ENCODE data around the gene COX7A1.

The COX7A1 gene

GRCh38 chr19:36152019-36152351, 262 bp downstream of the COX7A1 start:
- H3K4me3 ChIP-seq (ENCODE audit: low read depth, low read length) = no peak overlapping the region
- TF ChIP-seq MYC (IDR thresholded peaks at IDR 0.05; ENCODE audit: low read depth, low read length) (no peak), MAX (IDR thresholded peaks at IDR 0.05; ENCODE audit: low read depth, low read length) (no peak), POLR2A (IDR thresholded peaks at IDR 0.05; ENCODE audit: extremely low read depth, insufficient read length) (no peak), CTCF (IDR thresholded peaks at IDR 0.05; ENCODE audit: low read depth, low read length) (no peak)
- no peak for DNase-seq (ENCODE audit: low read depth)

- TF ChIP-seq MYC (IDR thresholded peaks at IDR 0.05; ENCODE audit: low read depth, low read length) (no peak), MAX (IDR thresholded peaks at IDR 0.05; ENCODE audit: low read depth, low read length) (no peak), CTCF (IDR thresholded peaks at IDR 0.05; ENCODE audit: low read depth, low read length) (no peak), POLR2A (IDR thresholded peaks at IDR 0.05; ENCODE audit: extremely low read depth, insufficient read length) (no peak)
- no peak overlapping the region for H3K4me3 ChIP-seq (ENCODE audit: low read depth, low read length)
- DNase-seq (ENCODE audit: low read depth) = no peak
These were observed 866 bp downstream of the COX7A1 start for GRCh38 chr19:36151144-36152018.

GRCh38 chr19:36150586-36150985, 1.7 kb downstream of the COX7A1 start:
- no peak overlapping the region for H3K4me3 ChIP-seq (ENCODE audit: low read depth, low read length)
- TF ChIP-seq MYC (IDR thresholded peaks at IDR 0.05; ENCODE audit: low read depth, low read length) = no peak
- TF ChIP-seq MAX (IDR thresholded peaks at IDR 0.05; ENCODE audit: low read depth, low read length) = no peak
- TF ChIP-seq CTCF (IDR thresholded peaks at IDR 0.05; ENCODE audit: low read depth, low read length) = no peak
- DNase-seq (ENCODE audit: low read depth) = no peak

- H3K4me3 ChIP-seq (ENCODE audit: low read depth, low read length) = no peak overlapping the region
- DNase-seq (ENCODE audit: low read depth) = no peak
- no peak for TF ChIP-seq MAX (IDR thresholded peaks at IDR 0.05; ENCODE audit: low read depth, low read length)
These were observed 2.4 kb downstream of the COX7A1 start for GRCh38 chr19:36149673-36150406.

GRCh38 chr19:36144624-36145023, 7.6 kb downstream of the COX7A1 start:
- TF ChIP-seq MYC (IDR thresholded peaks at IDR 0.05; ENCODE audit: low read depth, low read length) = no peak
- no peak for TF ChIP-seq POLR2A (IDR thresholded peaks at IDR 0.05; ENCODE audit: extremely low read depth, insufficient read length)
- TF ChIP-seq MAX (IDR thresholded peaks at IDR 0.05; ENCODE audit: low read depth, low read length) = no peak
- no peak for TF ChIP-seq CTCF (IDR thresholded peaks at IDR 0.05; ENCODE audit: low read depth, low read length)
- no peak for DNase-seq (ENCODE audit: low read depth)
- no peak overlapping the region for H3K4me3 ChIP-seq (ENCODE audit: low read depth, low read length)

- TF ChIP-seq MYC (IDR thresholded peaks at IDR 0.05; ENCODE audit: low read depth, low read length) (no peak), MAX (IDR thresholded peaks at IDR 0.05; ENCODE audit: low read depth, low read length) (no peak), CTCF (IDR thresholded peaks at IDR 0.05; ENCODE audit: low read depth, low read length) (no peak), POLR2A (IDR thresholded peaks at IDR 0.05; ENCODE audit: extremely low read depth, insufficient read length) (no peak)
- DNase-seq (ENCODE audit: low read depth) = no peak
- H3K4me3 ChIP-seq (ENCODE audit: low read depth, low read length) = no peak overlapping the region
These were observed 9.8 kb downstream of the COX7A1 start for GRCh38 chr19:36142496-36142895.
